IMR-90 (cell line): ENCODE data around the gene ARRB1. TPM values are rescaled to one million over a fixed set of nuclear protein-coding genes. Genes with fewer than 3 reads are reported as not detected.

Source experiments
- ATAC-seq: fragments of 200-7000 bp; cut with Tn5 transposase; 2 replicates; pipeline ENCODE4 v1.9.1; 2020; ENCODE audit warnings: low read depth, mild to moderate bottlenecking, moderate library complexity
- BruUV-seq: library from RNA; stranded (reverse); fragments of 400-500 nt; replicated peaks from 2 replicates; lab custom pipeline; 2021; lab: Mats Ljungman, UMichigan
- CTCF ChIA-PET: fragments of 300-600 bp; formaldehyde crosslinking; extraction: SDS; loops from one replicate; lab custom pipeline; 2021; ENCODE audit warnings: antibody characterized with exemption; lab: Yijun Ruan, JAX
- POLR2A ChIA-PET: fragments of 300-600 bp; sonication (Branson Sonifier 250); formaldehyde crosslinking; loops from one replicate; lab custom pipeline; 2022; ENCODE audit warnings: antibody characterized with exemption; ENCODE audit not compliant: unreplicated experiment; lab: Charles Lee
- DNase-seq: peaks from one replicate; pipeline ENCODE4 v3.0.0; 2013
- H2AFZ ChIP-seq: replicated peaks from 2 replicates; pipeline ENCODE3; 2013; ENCODE audit warnings: low read length, mild to moderate bottlenecking; ENCODE audit not compliant: poor library complexity
- H2AK5ac ChIP-seq: 2 replicates; pipeline ENCODE4 v1.6.1; 2013; ENCODE audit warnings: low read depth, low read length, inconsistent platforms
- H2AK9ac ChIP-seq: replicated peaks from 2 replicates; pipeline ENCODE3; 2013; ENCODE audit warnings: mild to moderate bottlenecking, low read depth, low read length, moderate library complexity; ENCODE audit not compliant: poor library complexity
- H2BK120ac ChIP-seq: 2 replicates; pipeline ENCODE4 v1.6.1; 2013; ENCODE audit warnings: low read depth, low read length, inconsistent platforms
- H2BK15ac ChIP-seq: 3 replicates; pipeline ENCODE4 v1.6.1; 2013; ENCODE audit warnings: low read depth, low read length, inconsistent platforms
- H2BK20ac ChIP-seq: 2 replicates; pipeline ENCODE4 v1.6.1; 2013; ENCODE audit warnings: low read depth, mild to moderate bottlenecking, inconsistent platforms, low read length, moderate library complexity
- H2BK5ac ChIP-seq: 2 replicates; pipeline ENCODE4 v1.6.1; 2013; ENCODE audit warnings: mild to moderate bottlenecking, low read depth, low read length, inconsistent platforms; ENCODE audit not compliant: poor library complexity, severe bottlenecking
- H3K14ac ChIP-seq: replicated peaks from 2 replicates; pipeline ENCODE4 v1.6.1; 2013; ENCODE audit warnings: low read depth, low read length, inconsistent platforms
- H3K18ac ChIP-seq: 2 replicates; pipeline ENCODE4 v1.6.1; 2013; ENCODE audit warnings: low read depth, low read length, control low read depth
- H3K23ac ChIP-seq: 2 replicates; pipeline ENCODE4 v1.6.1; 2013; ENCODE audit warnings: low read depth, low read length, inconsistent platforms
- H3K27ac ChIP-seq: 2 replicates; pipeline ENCODE4 v1.5.1; 2013; ENCODE audit warnings: mild to moderate bottlenecking, control low read depth, low read length; ENCODE audit not compliant: insufficient read depth
- H3K27me3 ChIP-seq: 2 replicates; pipeline ENCODE4 v1.6.1; 2013; ENCODE audit warnings: low read length; ENCODE audit not compliant: control insufficient read depth, insufficient read depth
- H3K36me3 ChIP-seq: 2 replicates; pipeline ENCODE4 v1.6.1; 2013; ENCODE audit warnings: low read length, mixed read lengths; ENCODE audit not compliant: control insufficient read depth, insufficient read depth
- H3K4ac ChIP-seq: 2 replicates; pipeline ENCODE4 v1.6.1; 2013; ENCODE audit warnings: low read depth, low read length, inconsistent platforms
- H3K4me1 ChIP-seq: 2 replicates; pipeline ENCODE4 v1.6.1; 2013; ENCODE audit warnings: low read length, mixed read lengths; ENCODE audit not compliant: control insufficient read depth, insufficient read depth
- H3K4me2 ChIP-seq: 2 replicates; pipeline ENCODE4 v1.6.1; 2013; ENCODE audit warnings: low read depth, mild to moderate bottlenecking, control low read depth, low read length, moderate library complexity
- H3K4me3 ChIP-seq: 2 replicates; pipeline ENCODE4 v1.5.1; 2013; ENCODE audit warnings: low read depth, mild to moderate bottlenecking, control low read depth, low read length, moderate library complexity; ENCODE audit not compliant: insufficient read depth
- H3K56ac ChIP-seq: 2 replicates; pipeline ENCODE4 v1.6.1; 2013; ENCODE audit warnings: low read length, inconsistent platforms; ENCODE audit not compliant: insufficient read depth; ENCODE audit errors: extremely low read depth
- H3K79me1 ChIP-seq, 2 experiments: 2 replicates each; pipeline ENCODE4 v1.6.1; 2013; ENCODE audit warnings: low read length in 2 of 2, inconsistent platforms in 1 of 2, low read depth in 1 of 2
- H3K9ac ChIP-seq: 2 replicates; pipeline ENCODE4 v1.6.1; 2013; ENCODE audit warnings: low read depth, low read length, control low read depth
- H3K9me1 ChIP-seq: 2 replicates; pipeline ENCODE4 v1.6.1; 2013; ENCODE audit warnings: low read length, inconsistent platforms; ENCODE audit not compliant: insufficient read depth
- H3K9me3 ChIP-seq: 2 replicates; pipeline ENCODE4 v1.6.1; 2013; ENCODE audit warnings: low read length; ENCODE audit not compliant: control insufficient read depth, insufficient read depth
- H4K20me1 ChIP-seq: 2 replicates; pipeline ENCODE4 v1.6.1; 2013; ENCODE audit warnings: low read length, inconsistent platforms; ENCODE audit not compliant: insufficient read depth
- H4K5ac ChIP-seq: 2 replicates; pipeline ENCODE4 v1.6.1; 2013; ENCODE audit warnings: mild to moderate bottlenecking, low read depth, low read length, control low read depth
- H4K8ac ChIP-seq, 2 experiments: 2 replicates each; pipeline ENCODE4 v1.6.1; 2013; ENCODE audit warnings: low read depth in 2 of 2, low read length in 2 of 2, control low read depth in 1 of 2, inconsistent platforms in 1 of 2
- H4K91ac ChIP-seq: 2 replicates; pipeline ENCODE4 v1.6.1; 2013; ENCODE audit warnings: low read depth, low read length, inconsistent platforms; ENCODE audit not compliant: insufficient read depth
- CEBPB ChIP-seq: IDR thresholded peaks from 2 replicates; pipeline ENCODE4 v1.6.1; 2012; ENCODE audit warnings: low read depth, low read length, improper control_type of control experiment
- ELK1 ChIP-seq: fragments of 150-350 bp; IDR thresholded peaks from 2 replicates; pipeline ENCODE4 v1.6.1; 2016; ENCODE audit warnings: low read depth, mild to moderate bottlenecking, low read length, moderate library complexity, borderline replicate concordance
- FOS ChIP-seq: fragments of 150-350 bp; IDR thresholded peaks from 2 replicates; pipeline ENCODE4 v1.6.1; 2016; ENCODE audit warnings: low read depth, low read length
- MXI1 ChIP-seq: IDR thresholded peaks from 2 replicates; pipeline ENCODE4 v1.6.1; 2012; ENCODE audit warnings: low read depth, mild to moderate bottlenecking, low read length, moderate library complexity, borderline replicate concordance
- NFE2L2 ChIP-seq: fragments of 150-350 bp; IDR thresholded peaks from 2 replicates; pipeline ENCODE4 v1.6.1; 2016; ENCODE audit warnings: low read depth, mild to moderate bottlenecking, low read length
- RAD21 ChIP-seq: IDR thresholded peaks from 2 replicates; pipeline ENCODE4 v1.6.1; 2012; ENCODE audit warnings: low read length, improper control_type of control experiment
- RCOR1 ChIP-seq: IDR thresholded peaks from 2 replicates; pipeline ENCODE4 v1.6.1; 2012; ENCODE audit warnings: mild to moderate bottlenecking, low read length, improper control_type of control experiment; ENCODE audit not compliant: insufficient replicate concordance
- USF2 ChIP-seq: fragments of 150-350 bp; IDR thresholded peaks from 2 replicates; pipeline ENCODE4 v1.6.1; 2017; ENCODE audit warnings: mild to moderate bottlenecking, antibody characterized with exemption, low read length, low read depth
- WGBS, 2 experiments: methylation state at CpG; one replicate each; pipeline versions ENCODE4 v1.1.5 to v1.1.7; 2013; ENCODE audit warnings: missing lambda C conversion rate in 2 of 2; ENCODE audit not compliant: insufficient read length in 1 of 2; ENCODE audit errors: extremely low coverage in 2 of 2; 5-methylcytosine and 5-hydroxymethylcytosine counted together
- dilution Hi-C: fragments of 300-500 bp; cut with HindIII; formaldehyde crosslinking; loops from one replicate; pipeline ENCODE4 v1.14.3; 2018; ENCODE audit warnings: low sequenced_read_pairs; ENCODE audit not compliant: unreplicated experiment
- in situ Hi-C: fragments of 300-500 bp; cut with MboI; formaldehyde crosslinking; loops from 3 replicates; pipeline ENCODE4 v1.14.3; 2019; ENCODE audit warnings: low sequenced_read_pairs, inconsistent platforms, mixed read lengths
- intact Hi-C: fragments of 100-400 bp; cut with micrococcal nuclease; formaldehyde crosslinking; loops from 2 replicates; pipeline ENCODE4 v1.10.0; 2022
- polyA plus RNA-seq, 3 experiments: library from polyadenylated mRNA; depleted of rRNA; stranded (reverse); fragments of >200 nt; gene quantifications; 2 replicates each; pipeline ENCODE4 v1.2.3, GENCODE V29; 2012; ENCODE audit warnings: low replicate concordance in 1 of 3
- total RNA-seq: library from RNA; depleted of rRNA; stranded (reverse); fragments of >200 nt; gene quantifications from 2 replicates; pipeline ENCODE4 v1.2.3, GENCODE V29; 2012

Gene ARRB1
- total and polyA plus RNA-seq, 2 of the 4 experiments (the other 2 are of a cell fraction), result 11.0 to 17.4 TPM

DNA sequence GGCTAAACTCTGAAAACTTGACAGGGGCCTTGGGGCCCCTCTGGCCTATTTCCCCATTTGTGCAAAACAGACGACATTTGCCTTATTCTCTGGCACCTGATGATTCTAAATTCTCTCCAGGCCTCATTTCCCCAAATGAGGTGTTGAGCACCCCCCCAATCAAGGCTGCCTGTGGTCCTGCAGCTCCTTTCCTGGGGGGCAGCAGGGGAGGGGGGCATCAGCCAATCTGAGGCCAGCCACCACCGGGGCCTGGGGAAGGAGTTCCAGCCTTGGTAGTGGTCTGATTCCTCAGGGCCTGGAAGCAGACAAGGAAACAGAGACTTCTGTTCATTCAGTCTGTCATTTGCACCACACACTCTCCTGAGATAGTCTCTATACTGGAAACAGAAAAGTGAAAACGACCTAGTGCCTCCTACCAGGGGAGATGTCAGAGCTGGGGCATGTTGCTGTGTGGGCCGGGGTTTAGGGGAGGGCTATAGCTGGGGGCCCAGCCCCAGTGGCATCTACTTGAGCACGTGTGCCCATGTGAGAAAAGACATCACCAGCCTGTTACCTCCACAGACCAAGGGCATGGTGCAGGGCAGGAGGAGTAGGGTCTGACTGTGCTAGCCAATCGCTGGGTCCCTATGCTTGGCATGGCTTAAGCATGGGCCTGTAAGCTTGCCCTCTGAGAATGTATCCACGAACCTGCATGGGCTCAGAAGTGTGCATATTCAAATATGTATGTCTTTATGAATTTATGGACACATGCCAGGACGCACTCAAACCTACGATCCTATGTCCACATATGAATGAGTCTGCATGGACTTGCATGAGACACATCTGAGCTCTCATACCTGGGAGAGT is 112.6 kb downstream of the ARRB1 start (continued):
- no peak for TF ChIP-seq MXI1

GRCh38 chr11:75237050-75237449 is 114.4 kb downstream of the ARRB1 start:
- Histone ChIP-seq H3K14ac (no peak overlapping the region), H2AFZ (no peak overlapping the region), H3K18ac (no peak overlapping the region), H3K36me3 (no peaks in the 10 kb centered on the region), H3K9ac (no peak overlapping the region), H3K4me3 (no peak overlapping the region), H3K79me1 (no peaks in the 10 kb centered on the region), H3K56ac (no peak overlapping the region), H2BK120ac (no peak overlapping the region), H3K9me1 (no peaks in the 10 kb centered on the region), H3K27me3 (peaks cover 50% of the 10 kb centered on the region), H4K5ac (no peak overlapping the region), H3K23ac (no peak overlapping the region), H3K4ac (no peak overlapping the region), H4K20me1 (no peaks in the 10 kb centered on the region; the same call in 1 of the 2 replicates), H2BK5ac (no peak overlapping the region), H2BK20ac (no peak overlapping the region), H2AK5ac (no peak overlapping the region), H3K27ac (no peak overlapping the region), H4K91ac (no peak overlapping the region), H3K4me2 (no peak overlapping the region), H4K8ac (no peak overlapping the region), H2BK15ac (no peak overlapping the region), H2AK9ac (no peak overlapping the region), H3K9me3 (no peaks in the 10 kb centered on the region), H3K4me1 (no peaks in the 10 kb centered on the region)
- in situ Hi-C loops (no loop called here), dilution Hi-C loops (no loop called here), intact Hi-C loops (no loop called here)
- no peak for ATAC-seq
- no TSS peak for BruUV-seq
- POLR2A ChIA-PET, result no interaction called here
- WGBS, 2 experiments, result 80% methylated on average over 3 of the region's 8 CpGs; no CpG with 5 or more reads in 1 of the 2 experiments
- CTCF ChIA-PET, result no interaction called here
- DNase-seq, result no peak
- TF ChIP-seq RAD21 (no peak), NFE2L2 (no peak), ELK1 (no peak), RCOR1 (no peak), CEBPB (no peak), FOS (no peak), USF2 (no peak)
